ENCODE results near the gene QSER1. TPM values are rescaled to one million over a fixed set of nuclear protein-coding genes. Genes with fewer than 3 reads are reported as not detected.

The QSER1 gene
- total and polyA plus RNA-seq, 10 of the 15 experiments (the other 5 are each of a cell fraction or from before 2014, with no cell fraction given) = 2.1 to 15.0 (median 9.4) TPM

DNA sequence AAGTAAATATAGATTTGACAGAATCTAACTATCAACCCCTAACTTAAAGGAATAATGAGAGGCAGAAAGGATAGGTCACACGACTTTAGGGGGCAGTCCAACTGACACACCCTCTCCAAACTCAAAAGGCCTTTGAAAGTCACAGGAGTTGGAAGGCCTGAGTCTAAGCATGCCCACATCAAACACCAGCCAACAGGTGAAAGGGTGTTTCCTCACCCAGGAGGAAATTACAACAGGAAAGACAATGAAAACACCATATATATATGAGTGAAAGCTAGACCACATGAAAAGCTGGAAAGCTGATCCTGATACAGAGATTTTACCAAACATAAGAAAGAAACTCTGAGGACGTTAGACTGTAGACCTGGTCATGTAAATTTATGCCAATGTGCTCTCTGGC is 112.6 kb downstream of the QSER1 start (continued):
- TF ChIP-seq, protein P1, sequence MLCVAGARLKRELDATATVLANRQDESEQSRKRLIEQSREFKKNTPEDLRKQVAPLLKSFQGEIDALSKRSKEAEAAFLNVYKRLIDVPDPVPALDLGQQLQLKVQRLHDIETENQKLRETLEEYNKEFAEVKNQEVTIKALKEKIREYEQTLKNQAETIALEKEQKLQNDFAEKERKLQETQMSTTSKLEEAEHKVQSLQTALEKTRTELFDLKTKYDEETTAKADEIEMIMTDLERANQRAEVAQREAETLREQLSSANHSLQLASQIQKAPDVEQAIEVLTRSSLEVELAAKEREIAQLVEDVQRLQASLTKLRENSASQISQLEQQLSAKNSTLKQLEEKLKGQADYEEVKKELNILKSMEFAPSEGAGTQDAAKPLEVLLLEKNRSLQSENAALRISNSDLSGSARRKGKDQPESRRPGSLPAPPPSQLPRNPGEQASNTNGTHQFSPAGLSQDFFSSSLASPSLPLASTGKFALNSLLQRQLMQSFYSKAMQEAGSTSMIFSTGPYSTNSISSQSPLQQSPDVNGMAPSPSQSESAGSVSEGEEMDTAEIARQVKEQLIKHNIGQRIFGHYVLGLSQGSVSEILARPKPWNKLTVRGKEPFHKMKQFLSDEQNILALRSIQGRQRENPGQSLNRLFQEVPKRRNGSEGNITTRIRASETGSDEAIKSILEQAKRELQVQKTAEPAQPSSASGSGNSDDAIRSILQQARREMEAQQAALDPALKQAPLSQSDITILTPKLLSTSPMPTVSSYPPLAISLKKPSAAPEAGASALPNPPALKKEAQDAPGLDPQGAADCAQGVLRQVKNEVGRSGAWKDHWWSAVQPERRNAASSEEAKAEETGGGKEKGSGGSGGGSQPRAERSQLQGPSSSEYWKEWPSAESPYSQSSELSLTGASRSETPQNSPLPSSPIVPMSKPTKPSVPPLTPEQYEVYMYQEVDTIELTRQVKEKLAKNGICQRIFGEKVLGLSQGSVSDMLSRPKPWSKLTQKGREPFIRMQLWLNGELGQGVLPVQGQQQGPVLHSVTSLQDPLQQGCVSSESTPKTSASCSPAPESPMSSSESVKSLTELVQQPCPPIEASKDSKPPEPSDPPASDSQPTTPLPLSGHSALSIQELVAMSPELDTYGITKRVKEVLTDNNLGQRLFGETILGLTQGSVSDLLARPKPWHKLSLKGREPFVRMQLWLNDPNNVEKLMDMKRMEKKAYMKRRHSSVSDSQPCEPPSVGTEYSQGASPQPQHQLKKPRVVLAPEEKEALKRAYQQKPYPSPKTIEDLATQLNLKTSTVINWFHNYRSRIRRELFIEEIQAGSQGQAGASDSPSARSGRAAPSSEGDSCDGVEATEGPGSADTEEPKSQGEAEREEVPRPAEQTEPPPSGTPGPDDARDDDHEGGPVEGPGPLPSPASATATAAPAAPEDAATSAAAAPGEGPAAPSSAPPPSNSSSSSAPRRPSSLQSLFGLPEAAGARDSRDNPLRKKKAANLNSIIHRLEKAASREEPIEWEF (IDR thresholded peaks at IDR 0.05; ENCODE audit: insufficient replicate concordance, low read depth, low read length) = no peak
- peak; percentile 87 for TF ChIP-seq RUNX3 (IDR thresholded peaks at IDR 0.05; ENCODE audit: low read length)
- no peak for TF ChIP-seq HSF1 (IDR thresholded peaks at IDR 0.05; ENCODE audit: low read depth, low read length)
- TF ChIP-seq POLR2A (IDR thresholded peaks at IDR 0.05; ENCODE audit: low read depth, low read length) = no peak
- TF ChIP-seq, protein P2, sequence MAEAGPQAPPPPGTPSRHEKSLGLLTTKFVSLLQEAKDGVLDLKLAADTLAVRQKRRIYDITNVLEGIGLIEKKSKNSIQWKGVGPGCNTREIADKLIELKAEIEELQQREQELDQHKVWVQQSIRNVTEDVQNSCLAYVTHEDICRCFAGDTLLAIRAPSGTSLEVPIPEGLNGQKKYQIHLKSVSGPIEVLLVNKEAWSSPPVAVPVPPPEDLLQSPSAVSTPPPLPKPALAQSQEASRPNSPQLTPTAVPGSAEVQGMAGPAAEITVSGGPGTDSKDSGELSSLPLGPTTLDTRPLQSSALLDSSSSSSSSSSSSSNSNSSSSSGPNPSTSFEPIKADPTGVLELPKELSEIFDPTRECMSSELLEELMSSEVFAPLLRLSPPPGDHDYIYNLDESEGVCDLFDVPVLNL (IDR thresholded peaks at IDR 0.05; ENCODE audit: low read depth, low read length) = no peak
- no peak for TF ChIP-seq ZZZ3 (IDR thresholded peaks at IDR 0.05; ENCODE audit: control insufficient read depth, insufficient read length, low read depth)
- TF ChIP-seq TCF7 (IDR thresholded peaks at IDR 0.05; ENCODE audit: borderline replicate concordance) = peak; percentile 97
- peak in 1 of 2 experiments; percentile 75; a peak in 1 of 4 replicates for TF ChIP-seq ETV6 (conservative IDR thresholded peaks at IDR 0.05 in 1 of 2, IDR thresholded peaks at IDR 0.05 in 1 of 2; ENCODE audit: borderline replicate concordance in 1 of 2, low read depth in 1 of 2)
- peak; percentile 49 for TF ChIP-seq JUNB (IDR thresholded peaks at IDR 0.05)
- peak; percentile 13; the same call in 1 of the 2 replicates for TF ChIP-seq CREM (IDR thresholded peaks at IDR 0.05; ENCODE audit: low read depth)
- TF ChIP-seq SMAD5 (IDR thresholded peaks at IDR 0.05; ENCODE audit: low read depth) = no peak
- no peak for TF ChIP-seq ZNF207 (IDR thresholded peaks at IDR 0.05; ENCODE audit: borderline replicate concordance)
- TF ChIP-seq, protein P3, sequence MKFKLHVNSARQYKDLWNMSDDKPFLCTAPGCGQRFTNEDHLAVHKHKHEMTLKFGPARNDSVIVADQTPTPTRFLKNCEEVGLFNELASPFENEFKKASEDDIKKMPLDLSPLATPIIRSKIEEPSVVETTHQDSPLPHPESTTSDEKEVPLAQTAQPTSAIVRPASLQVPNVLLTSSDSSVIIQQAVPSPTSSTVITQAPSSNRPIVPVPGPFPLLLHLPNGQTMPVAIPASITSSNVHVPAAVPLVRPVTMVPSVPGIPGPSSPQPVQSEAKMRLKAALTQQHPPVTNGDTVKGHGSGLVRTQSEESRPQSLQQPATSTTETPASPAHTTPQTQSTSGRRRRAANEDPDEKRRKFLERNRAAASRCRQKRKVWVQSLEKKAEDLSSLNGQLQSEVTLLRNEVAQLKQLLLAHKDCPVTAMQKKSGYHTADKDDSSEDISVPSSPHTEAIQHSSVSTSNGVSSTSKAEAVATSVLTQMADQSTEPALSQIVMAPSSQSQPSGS (IDR thresholded peaks at IDR 0.05; ENCODE audit: low read length) = no peak
- TF ChIP-seq GATAD2B (conservative IDR thresholded peaks at IDR 0.05; ENCODE audit: low read depth) = no peak
- TF ChIP-seq NFIC (IDR thresholded peaks at IDR 0.05; ENCODE audit: low read depth, low read length) = peak; percentile 44; the same call in 1 of the 2 replicates
- no peak for TF ChIP-seq RELB (IDR thresholded peaks at IDR 0.05; ENCODE audit: low read depth)
- TF ChIP-seq, protein P4, sequence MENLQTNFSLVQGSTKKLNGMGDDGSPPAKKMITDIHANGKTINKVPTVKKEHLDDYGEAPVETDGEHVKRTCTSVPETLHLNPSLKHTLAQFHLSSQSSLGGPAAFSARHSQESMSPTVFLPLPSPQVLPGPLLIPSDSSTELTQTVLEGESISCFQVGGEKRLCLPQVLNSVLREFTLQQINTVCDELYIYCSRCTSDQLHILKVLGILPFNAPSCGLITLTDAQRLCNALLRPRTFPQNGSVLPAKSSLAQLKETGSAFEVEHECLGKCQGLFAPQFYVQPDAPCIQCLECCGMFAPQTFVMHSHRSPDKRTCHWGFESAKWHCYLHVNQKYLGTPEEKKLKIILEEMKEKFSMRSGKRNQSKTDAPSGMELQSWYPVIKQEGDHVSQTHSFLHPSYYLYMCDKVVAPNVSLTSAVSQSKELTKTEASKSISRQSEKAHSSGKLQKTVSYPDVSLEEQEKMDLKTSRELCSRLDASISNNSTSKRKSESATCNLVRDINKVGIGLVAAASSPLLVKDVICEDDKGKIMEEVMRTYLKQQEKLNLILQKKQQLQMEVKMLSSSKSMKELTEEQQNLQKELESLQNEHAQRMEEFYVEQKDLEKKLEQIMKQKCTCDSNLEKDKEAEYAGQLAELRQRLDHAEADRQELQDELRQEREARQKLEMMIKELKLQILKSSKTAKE (IDR thresholded peaks at IDR 0.05; ENCODE audit: low read depth, poor library complexity, severe bottlenecking) = no peak

All from GM12878 (cell line).